Fibroblast of skin of left biceps (primary cell): ENCODE measurements around the gene DNAJB8.

Source experiments
- DNase-seq, 2 experiments: peaks; one replicate each; pipeline ENCODE4 v3.0.0-alpha.2; 2013; ENCODE audit warnings: low read depth in 2 of 2

Gene DNAJB8

DNA sequence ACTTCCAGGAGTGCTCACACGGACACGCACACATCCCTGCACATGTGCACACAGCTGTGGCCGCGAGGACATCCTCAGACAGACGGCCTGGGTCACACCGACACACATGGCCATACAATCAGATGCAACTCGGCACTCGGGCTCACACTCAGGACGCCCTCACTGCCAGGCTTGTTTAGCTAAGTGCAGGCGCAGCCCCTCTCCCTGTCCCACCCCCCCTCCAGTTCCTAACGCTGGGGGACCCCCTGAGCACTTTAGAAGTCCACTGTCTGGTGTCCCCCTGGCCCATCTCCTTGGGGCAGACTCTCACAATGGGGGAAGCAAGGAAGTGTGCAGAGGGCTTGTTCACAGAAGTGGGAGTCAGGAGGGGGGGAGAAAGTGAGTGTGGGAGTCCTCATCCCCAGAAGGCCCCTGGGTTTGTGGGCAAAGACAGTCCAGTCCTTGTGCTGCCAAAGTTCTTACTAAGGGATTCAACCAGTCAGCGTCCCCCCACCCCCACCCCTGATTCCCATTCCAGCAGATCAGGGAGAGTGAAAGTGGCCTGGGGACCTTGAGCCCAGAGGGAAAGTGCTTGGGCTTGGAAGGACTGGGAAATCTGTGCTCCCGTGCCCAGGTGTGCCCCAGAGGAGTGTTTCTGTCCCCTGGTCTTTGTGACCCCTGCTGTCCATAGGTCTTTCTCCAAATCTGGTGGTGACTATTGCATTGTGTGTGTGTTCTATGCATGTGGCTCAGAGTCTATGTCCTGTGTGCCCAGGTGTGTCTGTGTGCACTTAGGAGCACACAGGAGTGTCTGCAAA, 27.1 kb upstream of the DNAJB8 start:
- DNase-seq = no peak

DNA sequence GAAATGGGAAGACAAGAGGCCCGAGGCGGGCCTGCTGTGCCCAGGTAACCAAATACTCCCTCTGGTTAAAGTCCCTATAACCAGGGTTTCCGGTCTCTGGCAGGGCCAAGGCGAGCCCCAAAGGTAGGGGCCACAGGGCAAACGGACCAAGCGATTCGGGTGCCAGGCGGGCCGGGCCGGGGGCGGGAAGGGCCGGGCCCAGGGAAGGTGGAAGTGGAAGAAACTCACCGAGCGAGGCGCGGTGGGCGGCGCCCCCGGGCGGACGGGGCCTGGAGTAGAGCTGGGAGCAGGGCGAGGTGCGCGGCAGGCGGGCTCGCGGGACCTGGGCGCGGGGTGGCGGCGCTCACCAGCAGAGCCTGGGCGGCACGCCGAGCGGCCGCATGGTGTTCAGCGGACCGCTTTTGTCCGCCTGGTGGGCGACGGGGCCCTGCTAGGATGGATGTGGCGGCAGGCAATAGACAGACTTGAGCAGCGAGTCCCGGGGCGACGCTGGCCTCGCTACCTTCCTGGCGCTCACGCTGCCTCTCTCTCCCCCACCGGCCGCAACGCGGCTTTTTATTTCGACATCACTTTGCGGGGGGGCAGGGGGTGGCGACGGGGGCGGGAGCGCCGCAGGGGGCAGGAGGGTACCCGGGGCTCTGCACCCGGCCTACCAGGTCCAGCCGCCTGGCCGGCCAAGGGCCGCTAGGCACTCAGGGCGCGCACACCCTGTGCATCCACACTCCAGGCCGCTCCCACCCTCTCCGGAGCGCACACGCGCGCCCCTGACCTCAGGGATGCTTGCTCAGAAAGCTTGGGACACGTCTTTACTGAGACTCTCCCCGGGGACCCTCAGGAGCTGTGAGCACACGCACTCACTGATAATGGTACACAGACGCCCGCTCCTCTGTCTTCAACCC, 26.2 kb upstream of the DNAJB8 start, which contains the start of gene GATA2:
GATA2 (minus strand) TSS at position 531 of the 899 bp plus-strand sequence. CDS start 6,170 bp downstream, outside the sequence.
- no peak for DNase-seq

DNA sequence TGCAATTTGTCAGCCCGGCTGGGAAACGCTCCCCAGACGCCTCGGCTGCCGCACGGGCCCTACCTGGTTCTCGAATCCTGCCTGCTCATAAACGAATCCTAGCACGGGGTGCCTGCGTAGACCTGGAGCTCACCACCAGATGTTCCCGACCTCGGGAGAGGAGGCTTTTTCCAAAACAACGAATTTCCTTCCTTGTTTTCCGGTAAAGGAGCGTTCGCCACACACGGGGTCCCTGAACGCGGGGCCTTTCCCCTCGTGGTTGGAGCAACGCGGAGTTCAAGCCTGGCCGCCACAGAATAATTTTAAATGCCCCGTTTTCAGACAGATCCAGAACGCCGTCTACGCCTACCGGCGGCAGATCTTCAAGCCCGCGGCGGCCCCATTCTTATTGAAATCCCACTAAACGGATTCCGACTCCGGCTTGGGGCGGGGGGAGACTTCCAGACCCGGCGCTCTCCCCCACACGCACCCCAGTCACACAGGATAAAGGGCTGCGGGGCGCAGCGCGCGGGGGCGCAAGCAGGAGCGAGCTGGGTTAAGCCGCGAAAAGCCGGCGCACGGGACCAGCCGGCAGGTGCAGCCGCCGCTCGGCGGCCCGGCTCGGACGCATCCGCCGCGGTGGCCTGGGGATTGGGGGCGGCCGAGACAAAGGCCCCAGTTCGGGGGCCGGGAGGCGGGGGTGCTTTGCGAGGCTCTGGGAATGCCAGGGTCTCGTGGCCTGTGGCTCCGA, 25.4 kb upstream of the DNAJB8 start:
- DNase-seq = no peak

DNA sequence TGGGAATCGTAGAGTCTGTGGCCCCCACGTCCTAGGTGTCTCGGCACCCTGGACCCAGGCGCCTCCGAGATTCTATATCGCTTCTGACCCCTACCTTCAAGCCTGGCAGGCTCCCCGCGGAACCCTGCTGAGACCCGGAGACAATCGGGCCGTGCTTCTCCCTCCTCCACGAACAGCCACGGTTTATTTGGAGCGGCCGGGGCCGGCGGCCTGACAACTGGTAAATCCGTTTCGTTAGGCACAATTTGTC, 24.9 kb upstream of the DNAJB8 start:
- no peak for DNase-seq

DNA sequence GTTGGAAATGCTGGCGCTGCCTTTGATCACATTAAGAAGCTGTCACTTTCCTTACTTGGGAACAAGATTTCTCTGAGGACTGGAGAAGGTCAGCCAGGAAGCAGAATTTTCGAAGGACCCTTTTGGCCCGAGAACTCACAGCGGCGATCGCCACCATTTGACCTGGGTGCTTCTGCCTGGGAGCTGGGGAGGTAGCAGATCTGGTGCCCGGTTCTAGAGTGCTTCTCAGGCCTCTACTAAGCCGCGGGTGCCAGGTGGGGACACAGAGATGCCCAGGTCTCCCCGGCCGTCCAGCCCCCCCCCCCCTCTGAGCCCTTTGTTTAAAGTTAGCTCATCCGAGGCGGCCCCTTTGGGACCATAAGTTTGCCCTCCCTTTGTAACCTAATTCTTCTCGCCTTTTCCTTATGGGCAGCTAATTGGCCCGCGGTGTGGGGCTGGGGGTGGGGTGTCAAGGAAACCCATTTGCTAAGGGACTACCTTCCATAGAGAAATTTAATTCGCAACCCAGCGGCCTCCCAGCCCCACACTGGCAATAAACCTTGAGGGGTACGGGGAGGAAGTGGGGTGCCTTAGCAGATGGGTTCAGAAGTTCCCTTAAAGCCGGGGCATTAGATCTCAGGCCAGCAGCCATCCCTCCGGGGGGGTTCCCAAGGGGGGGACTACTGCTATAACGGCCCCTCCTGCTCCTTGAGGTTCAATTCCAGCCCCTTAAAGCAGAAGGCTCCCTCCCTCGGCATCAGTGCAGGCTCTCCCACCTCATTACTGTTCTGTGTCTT, 24.4 kb upstream of the DNAJB8 start:
- no peak for DNase-seq

DNA sequence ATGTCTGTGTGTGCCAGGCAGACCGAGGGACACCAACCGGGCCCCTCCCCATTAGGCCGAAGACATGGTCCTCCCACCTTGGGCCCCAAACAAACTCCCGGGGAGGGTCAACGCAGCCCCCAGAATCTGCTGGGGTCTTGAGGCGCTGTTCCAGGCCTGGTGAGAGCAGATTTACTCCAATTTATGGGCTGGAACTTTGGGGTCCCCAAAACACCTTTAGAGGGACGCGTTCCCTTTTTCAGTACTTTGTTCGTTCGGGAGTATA, 23.9 kb upstream of the DNAJB8 start:
- no peak for DNase-seq

DNA sequence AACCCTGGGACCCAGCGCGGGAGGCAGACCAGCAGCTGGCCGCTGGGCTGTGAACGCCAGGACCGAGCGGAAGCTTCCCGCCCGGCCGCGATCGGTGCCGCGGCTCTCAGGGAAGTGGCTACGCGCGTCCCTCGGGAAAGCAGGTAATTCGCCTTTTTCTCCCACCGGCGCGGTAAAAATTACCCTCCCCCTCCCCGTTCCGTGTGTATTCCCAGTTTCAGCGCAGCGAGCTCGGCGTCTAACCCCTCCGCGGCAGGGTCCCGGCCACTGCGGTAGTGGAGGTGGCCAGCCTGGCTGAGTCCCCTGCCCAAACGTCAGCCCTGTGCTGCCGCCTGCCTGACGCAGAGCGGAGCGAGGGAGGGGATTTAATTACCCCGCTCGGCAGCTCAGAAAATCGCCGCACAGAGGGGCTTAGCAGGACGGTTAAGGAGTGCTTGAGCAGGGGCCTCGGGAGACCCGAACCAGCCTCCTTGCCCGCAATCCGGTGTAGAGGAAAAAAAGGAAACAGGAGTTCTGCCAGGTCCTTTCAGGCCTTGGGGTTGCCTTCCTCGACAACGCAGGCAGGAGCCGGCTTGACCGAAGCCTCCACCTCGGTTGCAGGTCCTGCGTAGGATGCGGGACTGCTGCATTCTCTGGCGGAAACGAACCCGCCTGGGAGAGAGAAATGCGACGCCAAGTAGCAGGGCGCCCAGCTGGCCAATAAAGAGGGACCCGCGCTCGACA, 23.4 kb upstream of the DNAJB8 start:
- DNase-seq = no peak

DNA sequence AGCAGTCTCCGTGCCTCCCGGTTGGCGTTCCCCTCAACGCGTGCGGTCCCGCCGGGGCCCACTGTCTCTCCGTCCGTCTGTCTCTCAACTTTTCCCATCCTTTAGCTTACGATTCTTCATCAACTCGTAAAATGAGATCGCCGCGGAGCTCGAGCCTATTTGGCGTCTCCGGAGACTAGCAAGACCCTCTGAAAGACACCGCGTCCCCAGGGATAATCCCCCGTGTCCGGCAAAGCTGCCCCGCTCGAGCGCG, 22.9 kb upstream of the DNAJB8 start:
- DNase-seq = no peak

DNA sequence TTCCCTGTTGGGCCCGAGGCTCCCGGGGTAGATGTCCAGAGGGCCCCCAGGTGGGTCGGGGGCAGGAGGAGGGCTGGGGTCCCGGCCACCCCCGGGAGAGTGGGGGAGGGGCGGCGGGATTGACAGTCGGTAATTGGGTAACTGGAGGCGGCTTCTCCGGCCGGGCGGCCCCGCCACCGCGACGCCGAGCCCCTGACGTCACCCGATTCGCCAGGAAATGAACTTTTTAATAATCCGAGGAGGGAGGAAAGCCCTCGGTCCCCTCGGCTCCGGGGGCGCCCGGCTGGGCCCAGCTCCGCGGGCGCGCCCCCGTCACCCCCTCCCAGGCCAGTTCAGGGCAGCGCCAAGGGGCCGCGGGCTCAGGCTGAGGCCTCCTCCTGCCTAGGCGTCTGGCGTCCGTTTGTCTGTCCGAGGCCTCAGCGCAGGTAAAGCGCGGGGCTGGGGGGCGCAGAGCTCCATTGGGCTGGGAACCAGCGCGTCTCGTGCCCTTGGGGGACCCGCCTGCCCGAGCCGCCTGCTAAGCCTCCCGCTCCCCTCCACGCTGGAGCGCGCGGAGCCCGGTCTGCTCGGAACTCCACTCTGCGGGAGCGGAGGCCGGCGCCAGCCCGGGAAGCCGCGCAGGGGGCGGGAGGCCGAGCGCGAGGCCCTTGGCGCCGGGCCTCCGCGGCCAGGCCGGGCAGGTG, 22.4 kb upstream of the DNAJB8 start:
- no peak for DNase-seq

DNA sequence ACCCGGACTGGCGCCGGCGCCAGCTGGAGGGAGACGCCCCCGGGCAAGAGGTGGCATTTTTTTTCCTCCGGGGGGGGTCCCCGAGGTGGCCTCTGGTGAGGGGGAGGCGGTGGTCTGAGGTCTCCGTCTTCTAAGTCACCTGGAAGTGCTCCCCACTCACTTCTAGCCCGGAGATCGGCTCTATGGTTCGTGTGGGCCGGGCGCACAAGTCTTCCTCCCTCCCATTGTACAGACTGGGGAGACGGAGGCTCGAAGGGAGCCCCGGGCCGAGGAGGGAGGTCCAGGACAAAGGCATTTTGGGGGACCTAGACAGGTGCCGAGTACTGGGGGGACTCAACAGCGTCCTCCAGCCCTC, 21.9 kb upstream of the DNAJB8 start:
- DNase-seq = no peak

DNA sequence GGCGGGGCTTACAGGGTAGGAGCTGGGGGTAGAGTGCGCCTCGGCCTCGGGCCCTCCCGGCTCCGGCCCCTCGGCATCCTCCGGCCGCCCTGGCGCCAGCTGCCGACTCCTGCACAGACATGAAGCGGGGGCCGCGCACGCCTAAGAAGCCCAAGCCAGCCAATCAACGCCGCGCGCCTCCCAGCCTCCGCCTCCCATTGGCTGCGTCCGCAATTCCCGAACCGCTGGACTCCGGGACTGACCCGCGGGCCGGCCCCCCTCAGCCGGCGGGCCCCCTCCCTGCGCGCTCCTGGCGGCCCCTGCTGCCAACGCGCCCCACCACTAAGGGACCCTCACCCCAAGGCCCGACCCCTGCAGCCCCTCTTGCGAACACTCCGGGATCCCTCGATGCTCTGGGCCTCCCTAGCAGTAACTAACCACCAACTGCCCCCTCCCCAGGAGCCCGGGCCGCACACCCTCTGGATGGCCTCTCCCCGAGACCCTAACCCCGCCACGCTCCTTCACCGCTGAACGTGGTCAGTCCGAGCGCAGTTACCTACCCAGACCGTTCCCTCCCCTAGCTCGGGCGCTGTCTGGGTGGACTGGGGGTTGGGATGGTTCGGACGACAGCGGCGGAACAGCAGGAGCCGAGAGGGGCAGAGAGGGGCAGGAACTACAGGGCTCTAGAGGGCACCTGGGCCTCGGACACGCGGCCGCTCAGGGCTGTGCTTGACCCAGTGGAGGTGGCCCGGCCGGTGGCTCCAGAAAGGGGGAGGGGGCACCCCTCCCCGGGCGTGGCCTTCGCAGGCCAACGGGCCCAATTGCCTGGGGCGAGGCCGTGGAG, 21.3 kb upstream of the DNAJB8 start:
- peak; percentile 49 to 53 for DNase-seq

DNA sequence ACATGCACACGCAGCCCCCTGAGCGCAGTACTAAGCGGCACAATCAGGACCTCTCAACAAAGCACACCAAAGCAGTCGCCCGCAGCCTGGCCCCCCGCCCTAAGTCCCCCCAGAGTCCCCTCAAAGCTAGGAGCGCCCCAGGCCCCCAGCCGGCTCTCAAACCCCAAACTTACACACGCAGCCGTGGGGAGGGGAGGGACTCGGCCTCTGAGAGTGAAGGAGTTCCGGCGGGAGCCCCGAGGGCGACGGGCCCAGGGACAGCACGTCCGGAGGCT, 20.8 kb upstream of the DNAJB8 start:
- DNase-seq = no peak

DNA sequence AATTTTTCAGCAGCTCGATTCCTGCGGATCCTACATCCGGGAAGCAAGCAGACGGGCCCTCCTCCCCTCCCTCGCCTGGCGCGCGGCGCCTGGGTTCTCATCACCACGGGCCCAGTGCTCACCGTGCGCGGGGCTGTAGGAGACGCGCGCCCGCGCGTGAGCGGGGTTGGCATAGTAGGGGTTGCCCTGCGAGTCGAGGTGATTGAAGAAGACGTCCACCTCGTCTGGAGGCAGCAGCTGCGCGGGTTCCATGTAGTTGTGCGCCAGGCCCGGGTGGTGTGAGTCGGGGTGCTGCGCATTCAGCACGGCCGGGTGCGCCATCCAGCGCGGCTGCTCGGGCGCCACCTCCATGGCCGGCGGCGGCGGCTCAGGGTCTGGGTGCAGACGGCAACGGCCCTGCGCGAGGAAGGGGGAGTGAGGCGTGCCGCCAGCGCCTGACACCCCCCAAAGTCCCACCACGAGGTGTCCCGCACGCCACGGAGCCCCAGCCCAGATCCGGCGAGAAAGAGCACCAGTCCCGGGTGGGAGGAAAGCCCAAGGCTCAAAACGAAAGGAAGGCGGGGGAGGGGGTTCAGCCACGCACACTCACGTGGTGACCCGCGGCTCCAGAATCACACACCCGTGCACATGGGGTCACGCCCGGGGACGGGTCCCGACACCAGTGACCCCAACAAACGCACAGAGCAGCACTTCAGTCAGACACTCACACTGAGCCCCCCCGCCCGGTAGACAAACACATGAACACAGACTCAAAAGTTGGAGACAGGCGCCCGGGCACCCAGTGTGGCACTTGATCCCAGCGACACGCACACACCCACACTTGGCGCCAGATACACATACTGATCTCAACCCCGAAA, 20.2 kb upstream of the DNAJB8 start:
- no peak for DNase-seq

DNA sequence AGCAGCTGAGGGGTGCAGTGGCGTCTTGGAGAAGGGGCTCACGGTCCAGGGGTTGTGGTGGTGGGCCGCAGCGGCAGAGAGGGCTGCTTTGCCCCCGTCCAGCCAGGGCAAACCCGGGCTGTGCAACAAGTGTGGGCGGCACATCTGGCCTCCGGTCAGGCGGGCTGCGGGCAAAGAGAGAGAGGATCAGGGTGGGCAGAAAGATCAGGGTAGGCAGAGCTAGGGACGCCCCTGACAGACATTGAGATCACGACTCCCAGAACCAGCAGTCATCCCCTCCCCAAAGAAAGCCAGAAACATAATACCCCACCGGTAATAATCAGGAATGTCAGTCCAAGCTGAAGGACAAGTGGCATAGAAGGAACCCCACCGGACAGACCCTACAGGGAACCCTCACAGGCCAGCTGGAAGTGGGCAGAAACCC, 19.5 kb upstream of the DNAJB8 start:
- DNase-seq = no peak

DNA sequence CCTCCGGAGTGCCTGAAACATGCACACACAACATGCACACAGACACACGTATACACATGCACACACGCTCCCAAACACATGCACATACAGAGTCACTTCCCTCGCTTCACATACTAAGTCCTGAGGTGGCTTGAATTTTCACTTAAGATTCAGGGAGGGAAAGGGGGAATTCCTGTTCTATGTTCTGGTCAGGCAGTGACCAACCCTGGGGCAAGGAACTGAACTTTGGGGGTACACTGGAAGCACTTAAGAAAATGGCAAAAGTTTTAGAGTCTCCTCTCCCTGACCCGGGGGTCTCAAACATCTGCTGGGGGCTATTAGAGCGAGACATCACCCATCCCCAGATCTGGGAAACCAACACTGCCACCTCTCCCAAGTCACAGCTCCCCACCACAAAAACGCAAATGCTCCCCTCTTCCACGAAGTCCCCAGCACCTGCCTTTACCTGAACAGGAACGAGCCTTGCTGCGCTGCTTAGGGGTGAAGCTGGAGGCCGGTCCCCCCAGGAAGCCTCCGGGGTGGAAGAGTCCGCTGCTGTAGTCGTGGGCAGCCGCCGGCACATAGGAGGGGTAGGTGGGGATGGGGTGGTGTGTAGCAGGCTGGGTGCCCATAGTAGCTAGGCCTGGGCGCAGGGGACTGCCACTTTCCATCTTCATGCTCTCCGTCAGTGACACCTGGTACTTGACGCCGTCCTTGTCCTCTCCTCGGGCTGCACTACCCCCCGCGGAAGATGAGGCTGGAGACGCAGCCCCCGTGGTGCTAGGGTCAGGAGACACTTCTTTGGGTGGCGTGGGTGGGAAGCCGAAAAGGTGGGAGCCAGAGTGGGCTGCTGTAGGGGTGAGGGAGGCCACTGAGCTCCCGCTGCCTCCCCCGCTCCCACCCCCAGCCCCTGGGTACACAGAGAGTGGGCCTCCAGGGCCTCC, 18.9 kb upstream of the DNAJB8 start:
- no peak for DNase-seq

DNA sequence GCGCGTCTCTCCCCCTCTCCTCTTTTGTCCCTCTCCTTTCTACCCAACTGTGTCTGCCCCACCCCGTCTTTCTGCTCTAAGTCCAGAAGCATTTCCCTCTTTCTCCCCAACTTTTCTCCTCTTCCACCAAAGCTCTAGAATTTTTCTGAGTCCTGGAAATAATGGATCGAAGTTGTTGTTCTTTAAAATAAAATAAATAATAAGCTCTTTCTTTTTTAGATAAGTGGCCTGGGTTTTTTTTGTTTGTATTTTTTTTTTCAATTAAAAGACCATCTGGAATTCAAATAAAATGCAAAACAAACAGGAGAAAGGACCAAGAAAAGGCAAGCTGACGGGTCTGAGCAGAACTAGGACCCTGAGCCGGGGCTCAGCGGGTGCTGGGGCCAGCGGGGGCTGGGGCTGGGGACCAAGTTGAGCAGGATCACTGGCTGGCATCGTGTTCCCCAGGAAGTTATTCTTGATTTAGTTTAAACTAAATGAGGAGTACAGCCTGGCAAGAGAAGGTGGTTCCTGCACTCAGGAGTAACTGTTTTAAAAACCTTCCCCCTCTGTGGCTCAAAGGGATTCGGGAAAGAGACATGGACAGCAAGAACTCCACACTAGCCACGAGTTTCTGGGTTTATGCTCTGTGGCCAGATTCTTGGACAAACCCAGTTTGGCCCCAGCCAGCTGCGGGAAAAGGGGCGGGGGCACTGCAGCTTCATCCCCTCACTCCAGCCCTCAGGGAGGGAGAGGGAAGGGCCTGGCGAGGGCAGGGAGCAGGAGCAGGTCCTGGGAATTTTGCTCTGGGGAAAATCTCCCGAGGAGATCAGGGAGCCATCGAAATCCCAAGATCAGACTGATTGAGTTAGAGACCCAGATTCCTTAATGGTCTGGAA, 18.0 kb upstream of the DNAJB8 start:
- no peak for DNase-seq

DNA sequence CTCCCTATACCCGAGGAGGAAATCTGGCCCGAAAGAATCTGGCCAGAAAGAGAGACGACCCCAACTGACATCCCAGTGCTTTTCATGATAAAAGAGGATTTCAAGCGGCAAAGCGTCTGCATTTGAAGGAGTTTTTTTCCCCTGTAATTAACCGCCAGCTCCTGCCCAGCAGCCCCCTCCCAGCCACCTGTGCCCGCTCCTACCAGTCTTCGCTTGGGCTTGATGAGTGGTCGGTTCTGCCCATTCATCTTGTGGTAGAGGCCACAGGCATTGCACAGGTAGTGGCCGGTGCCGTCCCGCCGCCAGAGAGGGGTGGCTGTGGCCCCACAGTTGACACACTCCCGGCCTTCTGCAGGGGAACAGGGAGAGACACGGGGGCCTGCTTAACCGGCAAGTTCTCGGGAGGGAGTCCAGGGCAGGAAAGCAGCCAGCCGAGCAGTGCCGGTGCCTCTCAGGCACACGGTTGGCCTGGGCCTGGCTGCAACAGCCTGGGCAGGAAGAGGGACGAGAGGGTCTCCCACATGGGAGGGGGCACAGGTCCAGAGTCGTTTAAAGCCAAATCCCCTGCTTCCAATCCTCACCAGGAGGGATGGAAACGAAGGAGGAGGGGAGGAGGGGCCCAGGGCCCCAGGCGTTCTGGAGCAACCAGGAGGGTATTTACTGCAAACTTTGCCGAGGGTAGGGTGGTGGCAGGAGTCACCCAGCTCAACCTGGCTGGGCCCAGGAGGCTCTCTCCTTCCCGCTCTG, 17.1 kb upstream of the DNAJB8 start:
- DNase-seq = no peak
